Measurements from ENCODE around the gene RNF182. TPM values are rescaled to one million over a fixed set of nuclear protein-coding genes. Genes with fewer than 3 reads are reported as not detected.

The RNF182 gene
- total and polyA plus RNA-seq, 10 of the 15 experiments (the other 5 are each of a cell fraction or from before 2014, with no cell fraction given), result not detected

- no peak for TF ChIP-seq HDAC6 (IDR thresholded peaks at IDR 0.05; ENCODE audit: unreplicated experiment)
- TF ChIP-seq POU2F2 (IDR thresholded peaks at IDR 0.05; ENCODE audit: borderline replicate concordance, low read depth, low read length), result no peak
- TF ChIP-seq WRNIP1 (IDR thresholded peaks at IDR 0.05; ENCODE audit: borderline replicate concordance, low read depth, low read length), result no peak
- no peak for TF ChIP-seq EGR1 (IDR thresholded peaks at IDR 0.05; ENCODE audit: borderline replicate concordance in 1 of 2, low read depth in 2 of 2, low read length in 2 of 2)
- TF ChIP-seq RAD51 (IDR thresholded peaks at IDR 0.05), result no peak
- no peak for TF ChIP-seq ZBED1 (IDR thresholded peaks at IDR 0.05; ENCODE audit: borderline replicate concordance)
Measured at GRCh38 chr6:13886949-13887348, 37.8 kb upstream of the RNF182 start (continued).

DNA sequence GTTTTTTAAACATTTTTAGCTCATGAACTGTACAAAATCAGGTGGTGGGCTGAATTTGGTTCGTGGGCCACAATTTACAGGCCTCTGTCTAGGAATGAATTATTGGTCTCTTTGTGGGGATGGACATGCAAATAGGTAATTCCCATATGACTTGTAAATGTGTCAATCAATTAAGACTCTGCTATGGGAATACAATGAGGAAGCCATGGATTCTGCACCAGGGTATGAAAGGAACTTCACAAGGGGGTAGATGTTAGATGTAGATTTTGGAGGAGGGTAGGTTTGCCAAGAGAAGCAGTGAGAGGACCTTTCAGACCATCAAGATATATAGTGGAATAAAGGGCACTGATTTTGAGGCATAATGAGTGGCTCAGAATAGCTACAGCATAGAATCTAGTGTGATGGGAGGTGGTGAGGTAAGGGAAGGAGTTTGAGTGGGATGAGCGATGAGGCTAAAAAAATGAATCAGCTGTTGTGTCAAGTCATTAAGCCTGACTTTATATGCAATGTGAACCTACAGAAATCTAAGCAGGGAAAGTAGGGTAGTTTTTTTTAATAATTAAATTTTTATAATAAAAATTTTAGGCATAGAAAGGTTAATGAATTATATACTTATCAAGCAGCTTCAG lies 32.6 kb upstream of the RNF182 start:
- Histone ChIP-seq H3K27me3 (replicated peaks in 1 of 2; ENCODE audit: control insufficient read depth in 2 of 2, insufficient read depth in 2 of 2, low read length in 1 of 2) (no peaks in the 10 kb centered on the region), H3K4me1 (ENCODE audit: control insufficient read depth, insufficient read depth, low read length) (no peaks in the 10 kb centered on the region), H3K27ac (ENCODE audit: control insufficient read depth, insufficient read depth) (no peak overlapping the region), H3K9ac (ENCODE audit: control insufficient read depth, insufficient read depth, low read length) (no peak overlapping the region), H3K79me2 (ENCODE audit: control insufficient read depth, insufficient read depth, low read length) (no peaks in the 10 kb centered on the region), H3K4me3 (no peak overlapping the region), H3K4me2 (ENCODE audit: control insufficient read depth, insufficient read depth) (no peak overlapping the region), H3K36me3 (ENCODE audit: control insufficient read depth in 2 of 2, insufficient read depth in 2 of 2, low read length in 1 of 2) (no peaks in the 10 kb centered on the region), H3K9me3 (replicated peaks; ENCODE audit: control insufficient read depth, insufficient read depth, low read length) (no peaks in the 10 kb centered on the region), H2AFZ (ENCODE audit: control insufficient read depth, low read depth, low read length) (no peak overlapping the region), H4K20me1 (ENCODE audit: control insufficient read depth, insufficient read depth) (no peaks in the 10 kb centered on the region)
- SMC1A ChIA-PET (ENCODE audit: uncharacterized antibody, unreplicated experiment), result interaction anchor here (1.0 to 1.4 kb wide), 2 partner anchors 16 to 175 kb away, joined by 3 to 5 read pairs; no protein-coding TSS in a partner anchor
- no TSS peak for BruUV-seq (replicated peaks)
- DNase-seq (ENCODE audit: low read depth, low spot score) (no peak), FAIRE-seq (no peak), ATAC-seq (no peak)
- in situ Hi-C loops (cut with MboI) (no loop called here), intact Hi-C loops (cut with micrococcal nuclease; ENCODE audit: unreplicated experiment) (no loop called here)
- WGBS (ENCODE audit: insufficient coverage, insufficient replicate concordance, low lambda C conversion rate, missing lambda C conversion rate), result 47% methylated on average over 2 of the region's 2 CpGs
- POLR2A ChIA-PET, result no interaction called here
- CTCF ChIA-PET, result interaction anchor here (0.7 to 0.8 kb wide), 2 partner anchors 15 to 17 kb away, joined by 3 to 5 read pairs; no protein-coding TSS in a partner anchor
- RAD21 ChIA-PET (ENCODE audit: unreplicated experiment), result no interaction called here
- TF ChIP-seq EGR1 (IDR thresholded peaks at IDR 0.05; ENCODE audit: borderline replicate concordance in 1 of 2, low read depth in 2 of 2, low read length in 2 of 2) (no peak), EP300 (IDR thresholded peaks at IDR 0.05; ENCODE audit: borderline replicate concordance in 1 of 2, control insufficient read depth in 1 of 2, low read depth in 2 of 2, low read length in 2 of 2) (no peak), PML (IDR thresholded peaks at IDR 0.05; ENCODE audit: low read length) (no peak), GABPA (IDR thresholded peaks at IDR 0.05; ENCODE audit: low read depth) (no peak), SREBF2 (IDR thresholded peaks at IDR 0.05; ENCODE audit: low read length) (no peak), HSF1 (IDR thresholded peaks at IDR 0.05; ENCODE audit: low read depth, low read length) (no peak), RCOR1 (conservative IDR thresholded peaks at IDR 0.05; ENCODE audit: low read depth, low read length) (no peak), KLF5 (IDR thresholded peaks at IDR 0.05; ENCODE audit: partially characterized antibody) (no peak), TCF7 (IDR thresholded peaks at IDR 0.05; ENCODE audit: borderline replicate concordance) (no peak), MXI1 (IDR thresholded peaks at IDR 0.05; ENCODE audit: low read depth, low read length) (no peak)
- TF ChIP-seq, protein P1, sequence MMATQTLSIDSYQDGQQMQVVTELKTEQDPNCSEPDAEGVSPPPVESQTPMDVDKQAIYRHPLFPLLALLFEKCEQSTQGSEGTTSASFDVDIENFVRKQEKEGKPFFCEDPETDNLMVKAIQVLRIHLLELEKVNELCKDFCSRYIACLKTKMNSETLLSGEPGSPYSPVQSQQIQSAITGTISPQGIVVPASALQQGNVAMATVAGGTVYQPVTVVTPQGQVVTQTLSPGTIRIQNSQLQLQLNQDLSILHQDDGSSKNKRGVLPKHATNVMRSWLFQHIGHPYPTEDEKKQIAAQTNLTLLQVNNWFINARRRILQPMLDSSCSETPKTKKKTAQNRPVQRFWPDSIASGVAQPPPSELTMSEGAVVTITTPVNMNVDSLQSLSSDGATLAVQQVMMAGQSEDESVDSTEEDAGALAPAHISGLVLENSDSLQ (IDR thresholded peaks at IDR 0.05), result no peak
- TF ChIP-seq, protein P2, sequence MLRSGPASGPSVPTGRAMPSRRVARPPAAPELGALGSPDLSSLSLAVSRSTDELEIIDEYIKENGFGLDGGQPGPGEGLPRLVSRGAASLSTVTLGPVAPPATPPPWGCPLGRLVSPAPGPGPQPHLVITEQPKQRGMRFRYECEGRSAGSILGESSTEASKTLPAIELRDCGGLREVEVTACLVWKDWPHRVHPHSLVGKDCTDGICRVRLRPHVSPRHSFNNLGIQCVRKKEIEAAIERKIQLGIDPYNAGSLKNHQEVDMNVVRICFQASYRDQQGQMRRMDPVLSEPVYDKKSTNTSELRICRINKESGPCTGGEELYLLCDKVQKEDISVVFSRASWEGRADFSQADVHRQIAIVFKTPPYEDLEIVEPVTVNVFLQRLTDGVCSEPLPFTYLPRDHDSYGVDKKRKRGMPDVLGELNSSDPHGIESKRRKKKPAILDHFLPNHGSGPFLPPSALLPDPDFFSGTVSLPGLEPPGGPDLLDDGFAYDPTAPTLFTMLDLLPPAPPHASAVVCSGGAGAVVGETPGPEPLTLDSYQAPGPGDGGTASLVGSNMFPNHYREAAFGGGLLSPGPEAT (IDR thresholded peaks at IDR 0.05; ENCODE audit: low read depth), result no peak
- TF ChIP-seq, protein P3, sequence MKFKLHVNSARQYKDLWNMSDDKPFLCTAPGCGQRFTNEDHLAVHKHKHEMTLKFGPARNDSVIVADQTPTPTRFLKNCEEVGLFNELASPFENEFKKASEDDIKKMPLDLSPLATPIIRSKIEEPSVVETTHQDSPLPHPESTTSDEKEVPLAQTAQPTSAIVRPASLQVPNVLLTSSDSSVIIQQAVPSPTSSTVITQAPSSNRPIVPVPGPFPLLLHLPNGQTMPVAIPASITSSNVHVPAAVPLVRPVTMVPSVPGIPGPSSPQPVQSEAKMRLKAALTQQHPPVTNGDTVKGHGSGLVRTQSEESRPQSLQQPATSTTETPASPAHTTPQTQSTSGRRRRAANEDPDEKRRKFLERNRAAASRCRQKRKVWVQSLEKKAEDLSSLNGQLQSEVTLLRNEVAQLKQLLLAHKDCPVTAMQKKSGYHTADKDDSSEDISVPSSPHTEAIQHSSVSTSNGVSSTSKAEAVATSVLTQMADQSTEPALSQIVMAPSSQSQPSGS (IDR thresholded peaks at IDR 0.05; ENCODE audit: low read length), result no peak
